HG03108 (cell line): Measurements from ENCODE around the gene CEP170B.
"Not testable (repeated sequence)": the region's sequence is repeated elsewhere in the genome, so short reads cannot be mapped to it uniquely, and the experiment has no call there.

Experiments used
- ATAC-seq: cut with Tn5 transposase; IDR thresholded peaks from one replicate; pipeline ENCODE4 v1.9.1; 2021; ENCODE audit warnings: moderate library complexity; ENCODE audit not compliant: unreplicated experiment

CEP170B gene

DNA sequence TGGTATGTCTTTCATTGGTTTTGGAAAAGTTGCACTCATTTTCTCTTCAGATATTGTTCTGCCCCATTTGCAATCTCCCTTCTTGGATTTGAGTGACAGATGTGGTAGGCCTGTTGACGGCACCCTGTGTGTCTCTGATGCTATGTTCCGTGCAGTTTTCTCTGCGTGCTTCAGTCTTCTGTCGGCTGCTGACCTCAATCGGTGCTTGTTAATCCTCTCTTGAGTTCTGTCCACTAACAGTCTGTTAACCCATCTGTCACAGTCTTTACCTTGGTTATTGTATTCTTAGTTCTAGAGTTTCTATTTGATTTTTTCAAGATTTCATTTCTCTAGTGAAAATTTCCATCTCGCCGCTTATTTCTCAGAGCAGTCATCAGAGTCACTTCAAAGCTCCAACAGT is 38.9 kb downstream of the CEP170B start:
- ATAC-seq, result no peak

DNA sequence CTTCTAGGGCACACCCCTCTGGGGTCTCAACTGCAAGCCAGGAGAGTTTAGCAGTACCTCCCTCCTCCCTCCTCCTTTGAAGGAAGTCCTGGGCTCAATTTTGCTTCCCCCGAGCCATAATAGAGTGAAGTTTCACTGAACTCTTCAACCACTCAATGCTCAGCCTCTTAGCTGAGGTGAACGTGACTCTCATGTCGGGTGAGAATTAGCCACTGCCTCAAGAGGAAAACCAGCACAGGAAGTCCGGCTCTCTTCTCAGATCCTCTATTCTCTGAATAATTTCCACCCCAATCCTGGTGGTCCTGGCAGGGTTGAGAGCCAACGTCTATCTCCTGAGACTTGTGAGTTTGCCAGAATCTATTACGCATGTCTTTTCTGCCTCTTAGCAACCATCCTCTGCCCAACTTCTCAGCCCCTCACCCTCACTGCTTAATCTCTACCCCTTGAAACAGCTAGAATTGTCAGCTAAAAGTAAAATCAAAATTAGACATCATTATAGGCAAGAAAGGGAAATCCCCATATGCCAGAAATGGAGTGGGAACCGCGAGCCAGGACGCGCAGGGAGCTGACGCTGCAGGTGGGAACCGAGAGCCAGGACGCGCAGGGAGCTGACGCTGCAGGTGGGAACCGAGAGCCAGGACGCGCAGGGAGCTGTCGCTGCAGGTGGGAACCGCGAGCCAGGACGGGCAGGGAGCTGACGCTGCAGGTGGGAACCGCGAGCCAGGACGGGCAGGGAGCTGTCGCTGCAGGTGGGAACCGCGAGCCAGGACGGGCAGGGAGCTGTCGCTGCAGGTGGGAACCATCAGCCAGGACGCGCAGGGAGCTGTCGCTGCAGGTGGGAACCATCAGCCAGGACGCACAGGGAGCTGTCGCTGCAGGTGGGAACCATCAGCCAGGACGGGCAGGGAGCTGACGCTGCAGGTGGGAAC is 39.8 kb downstream of the CEP170B start:
- not testable (repeated sequence) for ATAC-seq

DNA sequence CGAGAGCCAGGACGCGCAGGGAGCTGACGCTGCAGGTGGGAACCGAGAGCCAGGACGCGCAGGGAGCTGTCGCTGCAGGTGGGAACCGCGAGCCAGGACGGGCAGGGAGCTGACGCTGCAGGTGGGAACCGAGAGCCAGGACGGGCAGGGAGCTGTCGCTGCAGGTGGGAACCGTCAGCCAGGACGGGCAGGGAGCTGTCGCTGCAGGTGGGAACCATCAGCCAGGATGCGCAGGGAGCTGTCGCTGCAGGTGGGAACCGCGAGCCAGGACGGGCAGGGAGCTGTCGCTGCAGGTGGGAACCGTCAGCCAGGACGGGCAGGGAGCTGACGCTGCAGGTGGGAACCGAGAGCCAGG is 40.5 kb downstream of the CEP170B start:
- not testable (repeated sequence) for ATAC-seq

GRCh38 chr14:104908303-104908702 is 43.2 kb downstream of the CEP170B start:
- no peak for ATAC-seq

DNA sequence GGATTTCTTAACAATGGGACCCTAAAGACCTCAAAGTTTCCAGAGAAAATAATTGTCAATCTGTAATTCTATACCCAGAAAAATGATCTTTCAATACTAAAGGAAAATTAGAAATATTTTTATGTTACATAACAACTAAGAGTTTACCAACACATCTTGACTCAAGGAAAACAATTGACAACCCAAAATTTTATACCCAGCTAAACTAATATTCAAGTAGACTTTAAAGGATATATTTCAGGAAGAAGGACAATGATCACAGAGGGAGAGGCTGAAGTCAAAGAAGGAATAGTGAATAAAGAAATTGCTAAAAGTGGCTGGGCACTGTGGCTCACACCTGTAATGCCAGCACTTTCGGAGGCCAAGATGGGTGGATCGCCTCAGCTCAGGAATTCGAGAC is 47.0 kb downstream of the CEP170B start:
- no peak for ATAC-seq

DNA sequence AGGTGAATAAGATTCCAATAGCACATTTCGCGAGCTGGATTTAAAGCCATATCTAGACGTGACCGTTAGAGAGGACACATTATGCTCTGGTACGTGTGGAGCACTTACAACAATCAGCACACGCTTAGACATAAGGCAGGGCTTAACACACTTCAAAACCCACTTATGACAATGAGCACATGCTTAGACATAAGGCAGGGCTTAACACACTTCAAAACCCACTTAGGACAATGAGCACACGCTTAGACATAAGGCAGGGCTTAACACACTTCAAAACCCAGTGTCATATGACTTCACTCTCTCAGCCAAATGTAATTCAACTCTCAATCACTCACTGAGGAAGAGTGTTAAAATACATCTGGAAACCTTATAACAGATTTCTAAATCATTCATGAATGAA is 48.4 kb downstream of the CEP170B start:
- ATAC-seq, result no peak

- no peak for ATAC-seq
These were observed 52.0 kb downstream of the CEP170B start for GRCh38 chr14:104917116-104917515.

- ATAC-seq, result no peak
These were observed 52.9 kb downstream of the CEP170B start for GRCh38 chr14:104917993-104918392.

- ATAC-seq, result not testable (repeated sequence)
These were observed 54.3 kb downstream of the CEP170B start for GRCh38 chr14:104919152-104919992.

DNA sequence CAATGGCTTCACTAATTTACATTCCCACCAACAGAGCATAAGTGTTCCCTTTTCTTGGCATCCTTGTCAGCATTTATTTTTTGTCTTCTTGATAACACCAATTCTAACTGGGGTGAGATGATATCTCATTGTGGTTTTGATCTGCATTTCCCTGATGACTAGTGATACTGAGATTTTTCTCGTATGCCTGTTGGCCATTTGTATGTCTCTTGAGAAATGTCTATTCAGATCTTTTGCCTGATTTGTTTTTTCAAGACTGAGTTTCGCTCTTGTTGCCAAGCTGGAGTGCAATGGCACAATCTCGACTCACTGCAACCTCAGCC is 54.9 kb downstream of the CEP170B start:
- no peak for ATAC-seq

- ATAC-seq, result no peak
These were observed 58.8 kb downstream of the CEP170B start for GRCh38 chr14:104923640-104924420.

DNA sequence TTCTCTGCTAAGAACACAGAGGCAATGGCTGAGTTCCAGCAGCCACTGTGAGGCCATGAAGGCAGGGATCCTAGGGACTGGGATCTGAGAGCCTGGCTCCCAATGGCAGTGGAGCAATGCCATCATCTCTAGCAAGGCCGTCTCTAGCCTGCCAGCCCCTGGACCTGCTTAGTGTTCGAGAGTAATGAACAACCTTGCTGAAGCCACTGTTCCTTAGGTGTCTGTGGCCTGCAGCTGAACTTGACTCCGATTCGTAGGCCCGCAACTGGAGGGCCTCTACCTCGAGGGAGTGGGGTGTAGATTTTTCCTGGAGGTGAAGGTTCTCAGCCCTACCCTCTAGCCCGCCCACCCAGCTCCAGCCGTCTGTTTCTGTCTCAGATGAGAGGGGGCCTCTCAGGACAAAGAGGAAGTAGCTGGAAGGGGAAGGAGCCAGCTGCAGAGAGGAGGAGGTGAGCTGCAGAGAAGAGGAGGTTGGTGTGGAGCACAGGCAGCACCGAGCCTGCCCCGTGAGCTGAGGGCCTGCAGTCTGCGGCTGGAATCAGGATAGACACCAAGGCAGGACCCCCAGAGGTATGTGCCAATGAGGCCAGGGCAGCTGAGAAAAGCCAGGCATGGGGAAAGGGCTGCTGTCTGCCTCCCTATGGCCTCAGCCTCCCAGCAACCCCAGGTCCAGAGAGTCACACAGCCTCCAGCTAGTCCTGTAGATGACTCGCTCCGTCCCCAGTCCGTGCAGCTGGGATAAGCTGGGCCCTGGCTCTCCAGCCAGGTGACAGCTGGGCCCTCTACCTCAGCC is 59.5 kb downstream of the CEP170B start, which contains the start of gene PLD4:
TSS of gene PLD4 (plus strand) at position 459 of the 793 bp plus-strand sequence. CDS start 2,262 bp downstream, outside the sequence.
- ATAC-seq, result no peak

DNA sequence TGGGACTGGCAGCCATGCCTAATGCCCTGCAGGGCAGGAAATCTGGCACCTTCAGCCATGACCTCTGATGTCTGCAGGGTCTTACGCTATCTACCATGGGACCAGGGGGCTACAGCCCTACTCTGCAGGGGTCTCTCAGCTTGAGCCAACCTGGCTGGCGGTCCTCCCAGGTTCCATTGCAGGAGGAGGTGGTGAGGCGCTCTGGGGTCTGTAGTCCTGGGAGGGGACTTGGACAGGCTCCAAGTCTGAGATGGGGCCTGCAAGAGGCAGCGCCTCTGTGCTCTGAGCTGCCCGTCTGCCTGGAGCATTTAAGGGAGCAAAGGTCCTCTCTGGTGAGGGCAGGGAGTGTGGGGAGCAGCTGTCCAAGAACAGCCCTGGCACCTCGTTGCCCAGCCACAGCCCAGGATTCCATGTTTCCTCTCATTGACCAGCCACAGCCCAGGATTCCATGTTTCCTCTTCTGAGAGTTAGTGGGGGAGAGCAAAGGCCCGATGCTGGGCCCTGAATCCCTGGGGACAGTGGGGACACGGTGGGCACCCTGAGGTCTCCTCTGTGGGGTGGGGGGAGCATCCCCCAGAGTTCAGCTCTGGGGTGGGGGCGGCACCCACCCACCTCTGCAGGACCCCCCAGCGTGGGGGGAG is 60.3 kb downstream of the CEP170B start:
- no peak for ATAC-seq

GRCh38 chr14:104925855-104926609 is 61.0 kb downstream of the CEP170B start:
- ATAC-seq, result no peak

GRCh38 chr14:104926619-104927431 is 61.8 kb downstream of the CEP170B start:
- ATAC-seq, result peak; percentile 82

- no peak for ATAC-seq
These were observed 62.4 kb downstream of the CEP170B start for GRCh38 chr14:104927432-104927816.

GRCh38 chr14:104927901-104928300 is 62.8 kb downstream of the CEP170B start:
- no peak for ATAC-seq

DNA sequence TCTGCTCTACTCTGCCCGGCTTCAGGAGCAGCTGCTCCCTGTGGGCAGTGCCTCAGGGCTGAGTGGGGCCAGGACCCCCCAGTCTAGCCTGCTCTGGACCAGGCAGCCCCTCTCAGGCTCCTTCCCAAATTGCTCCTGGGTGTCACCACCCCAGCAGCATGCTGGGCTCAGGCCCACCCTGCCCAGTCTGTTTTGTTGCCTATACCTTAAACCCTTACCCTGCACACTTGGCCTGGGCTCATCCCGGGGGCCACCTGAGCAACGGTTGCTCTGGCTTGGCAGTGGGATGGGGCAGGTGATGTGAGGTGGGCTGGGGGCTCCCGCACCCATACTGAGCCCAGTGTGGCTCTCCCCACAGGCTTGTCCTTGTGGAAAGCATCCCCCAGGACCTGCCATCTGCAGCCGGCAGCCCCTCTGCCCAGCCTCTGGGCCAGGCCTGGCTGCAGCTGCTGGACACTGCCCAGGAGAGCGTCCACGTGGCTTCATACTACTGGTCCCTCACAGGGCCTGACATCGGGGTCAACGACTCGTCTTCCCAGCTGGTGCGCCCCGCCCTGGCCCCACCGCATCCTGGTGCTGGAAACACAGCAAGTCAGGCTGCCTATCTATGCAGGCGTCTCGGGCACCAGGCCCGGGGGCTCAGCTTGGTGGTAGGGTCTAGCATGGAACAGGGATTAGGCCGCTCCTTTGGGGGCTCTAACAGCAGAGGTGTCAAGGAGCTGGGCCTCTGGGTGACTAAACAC is 63.5 kb downstream of the CEP170B start:
- ATAC-seq, result no peak
